ENCODE data around the gene AP2B1.

AP2B1 gene

GRCh38 chr17:35752471-35752870 lies 165.3 kb downstream of the AP2B1 start:
- DNase-seq (ENCODE audit: insufficient read length, low spot score) (no peak), FAIRE-seq (no peak)
- TF ChIP-seq SPI1 (IDR thresholded peaks at IDR 0.05; ENCODE audit: low read depth, low read length) (no peak), POLR2A (IDR thresholded peaks at IDR 0.05; ENCODE audit: low read depth, low read length) (no peak), TAF1 (IDR thresholded peaks at IDR 0.05; ENCODE audit: low read depth, low read length) (no peak), PAX5 (IDR thresholded peaks at IDR 0.05; ENCODE audit: insufficient read depth, low read length, severe bottlenecking) (no peak), POLR2AphosphoS5 (IDR thresholded peaks at IDR 0.05; ENCODE audit: low read depth, low read length) (no peak), POU2F2 (IDR thresholded peaks at IDR 0.05; ENCODE audit: low read depth, low read length) (no peak)

- FAIRE-seq (no peak), DNase-seq (ENCODE audit: insufficient read length, low spot score) (no peak)
- TF ChIP-seq PAX5 (IDR thresholded peaks at IDR 0.05; ENCODE audit: insufficient read depth, low read length, severe bottlenecking), result no peak
These were observed 166.0 kb downstream of the AP2B1 start, which contains the start of gene GAS2L2 for GRCh38 chr17:35752945-35753764. Gene GAS2L2 (minus strand): TSS chr17:35753239. CDS start chr17:35752850, 389 bp downstream.

DNA sequence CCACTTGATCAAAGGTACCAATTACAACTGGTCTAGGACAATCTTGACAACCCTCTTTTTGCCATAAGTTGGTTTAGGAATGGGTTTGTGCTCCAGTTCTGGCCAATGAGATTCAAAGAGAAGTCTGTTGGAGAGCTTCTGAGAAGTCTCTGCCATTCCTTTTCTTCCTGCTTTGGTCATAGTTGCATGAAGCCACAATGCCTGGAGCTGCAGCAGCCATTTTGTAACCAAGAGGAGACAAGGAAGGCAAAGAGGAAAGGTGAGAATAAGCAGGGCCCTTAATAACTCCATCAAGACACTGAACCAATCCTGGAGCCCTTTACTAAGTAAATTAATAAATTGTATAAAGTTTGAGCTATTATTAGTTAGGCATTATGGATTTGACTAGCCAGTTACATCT lies 170.1 kb downstream of the AP2B1 start:
- FAIRE-seq (no peak), DNase-seq (ENCODE audit: insufficient read length, low spot score) (no peak)
- TF ChIP-seq TAF1 (IDR thresholded peaks at IDR 0.05; ENCODE audit: low read depth, low read length) (no peak), PAX5 (IDR thresholded peaks at IDR 0.05; ENCODE audit: insufficient read depth, low read length, severe bottlenecking) (no peak)

- TF ChIP-seq POU2F2 (IDR thresholded peaks at IDR 0.05; ENCODE audit: low read depth, low read length), result no peak
- no peak for TF ChIP-seq TAF1 (IDR thresholded peaks at IDR 0.05; ENCODE audit: low read depth, low read length)
- TF ChIP-seq PAX5 (IDR thresholded peaks at IDR 0.05; ENCODE audit: insufficient read depth, low read length, severe bottlenecking), result no peak
- no peak for TF ChIP-seq SPI1 (IDR thresholded peaks at IDR 0.05; ENCODE audit: low read depth, low read length)
- TF ChIP-seq POLR2AphosphoS5 (IDR thresholded peaks at IDR 0.05; ENCODE audit: low read depth, low read length), result no peak
- FAIRE-seq (no peak), DNase-seq (ENCODE audit: insufficient read length, low spot score) (no peak)
These were observed 173.5 kb downstream of the AP2B1 start, which contains the start of gene C17orf50 for GRCh38 chr17:35760587-35760986. Gene C17orf50 (plus strand): TSS chr17:35760887. CDS start chr17:35760942, 55 bp downstream.

DNA sequence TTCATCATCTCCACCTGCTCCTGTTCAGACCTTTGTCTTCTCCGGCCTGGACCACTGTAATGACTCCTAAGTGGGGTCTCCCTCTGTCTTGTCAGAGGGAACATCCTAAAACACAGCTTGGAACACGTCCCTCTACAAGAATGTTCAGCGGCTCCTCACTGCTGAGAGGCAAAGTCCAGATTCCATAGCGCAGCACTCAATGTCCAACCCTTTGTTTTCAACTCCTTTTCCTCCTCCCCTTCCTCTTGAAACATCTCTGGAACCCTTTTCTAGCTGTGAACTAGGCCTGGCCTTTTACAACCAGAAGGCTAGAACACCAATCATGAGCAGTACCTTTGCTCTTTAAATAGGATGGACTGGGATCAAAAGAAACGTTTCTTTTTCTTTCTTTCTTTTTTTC lies 174.5 kb downstream of the AP2B1 start:
- FAIRE-seq (no peak), DNase-seq (ENCODE audit: insufficient read length, low spot score) (no peak)
- TF ChIP-seq TAF1 (IDR thresholded peaks at IDR 0.05; ENCODE audit: low read depth, low read length) (no peak), PAX5 (IDR thresholded peaks at IDR 0.05; ENCODE audit: insufficient read depth, low read length, severe bottlenecking) (no peak), POLR2A (IDR thresholded peaks at IDR 0.05; ENCODE audit: low read depth, low read length) (no peak), POLR2AphosphoS5 (IDR thresholded peaks at IDR 0.05; ENCODE audit: low read depth, low read length) (no peak), SPI1 (IDR thresholded peaks at IDR 0.05; ENCODE audit: low read depth, low read length) (no peak), POU2F2 (IDR thresholded peaks at IDR 0.05; ENCODE audit: low read depth, low read length) (no peak)

GRCh38 chr17:35763767-35764122 lies 176.6 kb downstream of the AP2B1 start:
- FAIRE-seq (no peak), DNase-seq (ENCODE audit: insufficient read length, low spot score) (no peak)
- TF ChIP-seq POLR2AphosphoS5 (IDR thresholded peaks at IDR 0.05; ENCODE audit: low read depth, low read length) (no peak), PAX5 (IDR thresholded peaks at IDR 0.05; ENCODE audit: insufficient read depth, low read length, severe bottlenecking) (no peak)

DNA sequence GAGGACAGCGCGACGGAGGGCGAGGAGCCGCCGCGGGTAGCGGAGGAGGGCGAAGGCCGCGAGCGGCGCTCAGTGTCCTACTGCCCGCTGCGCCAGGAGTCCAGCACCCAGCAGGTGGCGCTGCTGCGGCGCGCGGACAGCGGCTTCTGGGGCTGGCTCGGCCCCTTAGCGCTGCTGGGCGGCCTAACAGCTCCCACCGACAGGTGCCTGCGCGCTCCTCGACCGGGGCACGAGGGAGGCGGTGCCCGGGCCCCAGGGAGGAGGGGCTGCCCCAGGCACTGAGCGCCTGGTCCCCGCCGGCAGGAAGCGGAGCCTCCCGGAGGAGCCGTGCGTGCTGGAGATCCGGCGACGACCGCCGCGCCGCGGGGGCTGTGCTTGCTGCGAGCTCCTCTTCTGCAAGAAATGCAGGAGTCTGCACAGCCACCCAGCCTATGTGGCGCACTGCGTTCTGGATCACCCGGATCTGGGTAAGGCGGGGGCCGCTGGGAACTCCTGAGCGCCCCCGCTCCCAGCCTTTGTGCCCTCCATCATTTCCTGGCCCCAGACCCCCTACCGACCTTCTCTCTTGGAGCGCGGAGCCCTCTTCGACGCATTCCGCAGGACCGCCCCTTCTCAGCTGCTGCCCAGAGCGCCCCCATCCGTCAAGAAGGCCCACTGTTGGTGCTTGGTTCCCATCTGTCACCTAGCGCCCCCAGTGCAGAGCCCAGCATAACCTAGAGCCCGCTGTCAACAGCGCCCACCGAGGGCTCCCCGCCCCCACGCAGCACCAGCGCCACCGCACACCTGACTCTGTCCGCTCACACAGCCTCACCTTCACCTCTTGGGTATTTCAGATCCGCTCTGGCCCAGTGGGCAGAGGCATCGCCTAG lies 177.2 kb downstream of the AP2B1 start:
- TF ChIP-seq POU2F2 (IDR thresholded peaks at IDR 0.05; ENCODE audit: low read depth, low read length) (0 out of 2 replicates have a peak, but pooled peaks have one; percentile 5), PAX5 (IDR thresholded peaks at IDR 0.05; ENCODE audit: insufficient read depth, low read length, severe bottlenecking) (no peak)
- FAIRE-seq (no peak), DNase-seq (ENCODE audit: insufficient read length, low spot score) (peak; percentile 98)

DNA sequence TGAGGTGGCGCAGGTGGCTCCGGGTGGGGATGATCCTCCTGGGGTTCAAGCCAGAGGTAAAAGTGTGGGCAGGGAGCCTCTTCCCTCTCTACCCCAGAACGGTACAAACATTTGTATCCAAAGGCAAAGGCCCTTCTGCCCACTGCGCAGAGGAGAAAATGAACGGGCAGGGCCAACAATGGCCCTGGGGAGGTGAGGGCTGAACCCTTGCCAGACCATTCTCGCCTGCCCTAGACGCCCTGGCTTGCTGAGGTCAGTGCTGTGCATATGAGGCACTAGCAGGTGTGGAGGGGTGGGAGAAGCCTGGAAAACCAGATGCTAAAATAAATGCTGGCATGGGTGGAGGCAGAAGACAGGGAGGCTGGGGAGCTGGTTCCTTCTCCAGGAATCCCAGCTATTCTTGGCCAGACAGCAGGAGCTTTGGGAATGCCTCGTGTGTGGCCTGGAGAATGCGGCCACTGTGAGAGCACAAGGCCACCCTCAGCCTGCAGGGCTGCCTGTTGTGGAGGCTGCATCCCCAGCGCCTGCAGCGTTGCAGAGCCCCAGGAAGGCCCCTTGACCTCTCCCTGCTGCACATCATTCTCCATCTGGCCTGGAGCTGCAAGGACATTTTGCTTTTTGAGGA lies 178.1 kb downstream of the AP2B1 start:
- TF ChIP-seq POU2F2 (IDR thresholded peaks at IDR 0.05; ENCODE audit: low read depth, low read length), result no peak
- TF ChIP-seq POLR2AphosphoS5 (IDR thresholded peaks at IDR 0.05; ENCODE audit: low read depth, low read length), result no peak
- TF ChIP-seq PAX5 (IDR thresholded peaks at IDR 0.05; ENCODE audit: insufficient read depth, low read length, severe bottlenecking), result no peak
- TF ChIP-seq POLR2A (IDR thresholded peaks at IDR 0.05; ENCODE audit: low read depth, low read length), result no peak
- TF ChIP-seq SPI1 (IDR thresholded peaks at IDR 0.05; ENCODE audit: low read depth, low read length), result no peak
- TF ChIP-seq TAF1 (IDR thresholded peaks at IDR 0.05; ENCODE audit: low read depth, low read length), result no peak
- DNase-seq (ENCODE audit: insufficient read length, low spot score) (no peak), FAIRE-seq (no peak)

DNA sequence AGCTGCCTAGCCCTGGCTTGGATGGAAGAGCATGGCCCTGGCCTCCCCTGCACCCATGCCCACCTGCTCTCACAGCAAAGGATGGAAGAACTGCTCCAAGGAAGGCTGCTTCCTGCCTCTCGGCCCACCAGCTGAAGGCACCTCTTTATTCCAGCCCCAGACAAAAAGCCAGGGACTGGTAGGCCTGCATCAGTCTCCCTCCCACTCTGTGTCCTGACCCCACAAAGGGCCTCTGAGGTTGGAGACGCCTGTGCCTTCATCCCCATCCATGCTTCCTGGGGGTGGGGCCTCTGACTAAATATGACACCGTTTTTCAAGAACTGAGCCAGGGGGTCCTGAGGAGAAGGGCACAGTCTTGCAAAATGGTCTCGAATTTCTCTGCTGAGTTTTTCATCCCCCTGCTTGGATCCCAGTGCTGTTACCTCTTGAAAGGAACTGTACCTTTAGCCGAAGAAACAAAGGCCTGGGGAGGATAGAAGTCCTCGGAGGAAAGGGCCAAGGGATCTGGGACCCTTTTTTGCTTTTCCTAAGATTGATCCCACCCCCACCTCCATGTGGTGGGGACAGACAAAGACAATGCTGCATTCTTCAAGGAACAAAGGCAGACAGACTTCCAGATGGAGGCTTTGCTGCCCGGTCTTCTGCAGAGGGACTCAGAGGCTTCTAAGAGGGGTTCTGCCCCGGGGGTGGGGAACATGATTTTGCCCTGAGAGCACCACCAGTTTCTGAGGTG lies 178.8 kb downstream of the AP2B1 start:
- FAIRE-seq (no peak), DNase-seq (ENCODE audit: insufficient read length, low spot score) (no peak)
- TF ChIP-seq POU2F2 (IDR thresholded peaks at IDR 0.05; ENCODE audit: low read depth, low read length) (no peak), POLR2AphosphoS5 (IDR thresholded peaks at IDR 0.05; ENCODE audit: low read depth, low read length) (no peak), SPI1 (IDR thresholded peaks at IDR 0.05; ENCODE audit: low read depth, low read length) (no peak), POLR2A (IDR thresholded peaks at IDR 0.05; ENCODE audit: low read depth, low read length) (no peak), PAX5 (IDR thresholded peaks at IDR 0.05; ENCODE audit: insufficient read depth, low read length, severe bottlenecking) (no peak), TAF1 (IDR thresholded peaks at IDR 0.05; ENCODE audit: low read depth, low read length) (no peak)

All from GM12891 (cell line).